ENCODE data around the gene JAM3. TPM values are rescaled to one million over a fixed set of nuclear protein-coding genes. Genes with fewer than 3 reads are reported as not detected.

Gene JAM3
- total RNA-seq, 1 donor from 2014 or later, result 68.1 TPM

DNA sequence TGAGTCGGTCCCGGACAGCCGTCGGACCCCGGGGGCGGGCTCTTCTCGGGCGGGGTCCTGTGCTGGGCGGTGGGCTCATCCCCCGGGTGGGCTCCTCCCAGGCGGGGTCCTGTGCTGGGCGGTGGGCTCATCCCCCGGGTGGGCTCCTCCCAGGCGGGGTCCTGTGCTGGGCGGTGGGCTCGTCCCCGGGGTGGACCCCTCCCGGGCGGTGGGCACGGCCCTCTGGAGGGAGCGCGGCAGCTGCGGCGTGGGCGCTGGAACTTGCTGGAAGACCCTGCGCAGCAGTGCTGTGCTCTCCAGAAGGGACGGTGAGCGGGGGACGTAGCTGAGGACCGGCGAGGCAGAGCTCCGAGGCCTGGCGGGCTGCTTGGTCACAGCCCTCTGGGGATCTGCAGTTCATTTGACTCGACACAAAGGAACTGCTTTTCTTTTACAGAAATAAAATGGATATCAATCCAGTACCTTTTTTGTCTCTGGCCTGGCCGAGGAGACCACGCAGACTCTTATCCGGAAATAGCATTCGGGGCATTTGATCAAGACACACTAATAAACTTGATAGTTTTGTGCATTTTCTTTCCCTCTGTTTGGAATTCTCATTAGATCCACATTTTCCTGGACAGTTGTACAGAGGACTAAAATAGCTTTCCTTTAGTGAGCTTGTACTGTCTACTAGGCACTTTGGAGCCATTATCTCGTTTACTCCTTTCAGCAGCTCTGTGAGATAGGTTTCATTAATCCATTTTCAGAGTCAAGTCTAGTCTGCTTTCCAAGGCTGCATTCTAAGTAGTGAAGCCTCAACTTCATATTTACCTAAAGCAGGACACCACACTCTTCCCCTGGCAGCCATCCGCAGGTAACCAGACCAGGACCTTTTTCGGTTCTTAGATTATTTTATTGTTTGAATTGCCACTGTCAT lies 812 bp downstream of the JAM3 start:
- peak overlapping the region; percentile 52 for H3K27ac Mint-ChIP-seq
- TF ChIP-seq, protein P1, sequence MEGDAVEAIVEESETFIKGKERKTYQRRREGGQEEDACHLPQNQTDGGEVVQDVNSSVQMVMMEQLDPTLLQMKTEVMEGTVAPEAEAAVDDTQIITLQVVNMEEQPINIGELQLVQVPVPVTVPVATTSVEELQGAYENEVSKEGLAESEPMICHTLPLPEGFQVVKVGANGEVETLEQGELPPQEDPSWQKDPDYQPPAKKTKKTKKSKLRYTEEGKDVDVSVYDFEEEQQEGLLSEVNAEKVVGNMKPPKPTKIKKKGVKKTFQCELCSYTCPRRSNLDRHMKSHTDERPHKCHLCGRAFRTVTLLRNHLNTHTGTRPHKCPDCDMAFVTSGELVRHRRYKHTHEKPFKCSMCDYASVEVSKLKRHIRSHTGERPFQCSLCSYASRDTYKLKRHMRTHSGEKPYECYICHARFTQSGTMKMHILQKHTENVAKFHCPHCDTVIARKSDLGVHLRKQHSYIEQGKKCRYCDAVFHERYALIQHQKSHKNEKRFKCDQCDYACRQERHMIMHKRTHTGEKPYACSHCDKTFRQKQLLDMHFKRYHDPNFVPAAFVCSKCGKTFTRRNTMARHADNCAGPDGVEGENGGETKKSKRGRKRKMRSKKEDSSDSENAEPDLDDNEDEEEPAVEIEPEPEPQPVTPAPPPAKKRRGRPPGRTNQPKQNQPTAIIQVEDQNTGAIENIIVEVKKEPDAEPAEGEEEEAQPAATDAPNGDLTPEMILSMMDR (IDR thresholded peaks at IDR 0.05), result no peak
- TF ChIP-seq EZH2phosphoT487 (IDR thresholded peaks at IDR 0.05), result no peak
- TF ChIP-seq EZH2 (IDR thresholded peaks at IDR 0.05), result no peak
- Histone ChIP-seq H3K9ac (peak overlapping the region; percentile 43), H3F3A (ENCODE audit: low read depth) (peaks cover 3% of the 10 kb centered on the region), H3K36me3 (no peaks in the 10 kb centered on the region), H3K4me2 (peak overlapping the region; percentile 76), H3K9me3 (ENCODE audit: low read depth) (no peaks in the 10 kb centered on the region), H3K4me1 (peaks cover 21% of the 10 kb centered on the region), H2AFZ (replicated peaks) (peak overlapping the region; percentile 80), H3K27me3 (peaks cover 17% of the 10 kb centered on the region), H3K4me3 (peak overlapping the region; percentile 87), H3K27ac (no peak overlapping the region), H4K20me1 (ENCODE audit: low read depth) (peaks cover 54% of the 10 kb centered on the region), H3K79me2 (ENCODE audit: low read depth) (peaks cover 53% of the 10 kb centered on the region)
- H3K27me3 Mint-ChIP-seq (ENCODE audit: insufficient read depth, low read depth), result peaks cover 4% of the 10 kb centered on the region
- H3K4me3 Mint-ChIP-seq, result peak overlapping the region; percentile 90
- peaks cover 8% of the 10 kb centered on the region for H3K36me3 Mint-ChIP-seq
- no peaks in the 10 kb centered on the region for H3K9me3 Mint-ChIP-seq
- H3K4me1 Mint-ChIP-seq, result peaks cover 47% of the 10 kb centered on the region
- peak; percentile 71 for DNase-seq (ENCODE audit: low spot score)

DNA sequence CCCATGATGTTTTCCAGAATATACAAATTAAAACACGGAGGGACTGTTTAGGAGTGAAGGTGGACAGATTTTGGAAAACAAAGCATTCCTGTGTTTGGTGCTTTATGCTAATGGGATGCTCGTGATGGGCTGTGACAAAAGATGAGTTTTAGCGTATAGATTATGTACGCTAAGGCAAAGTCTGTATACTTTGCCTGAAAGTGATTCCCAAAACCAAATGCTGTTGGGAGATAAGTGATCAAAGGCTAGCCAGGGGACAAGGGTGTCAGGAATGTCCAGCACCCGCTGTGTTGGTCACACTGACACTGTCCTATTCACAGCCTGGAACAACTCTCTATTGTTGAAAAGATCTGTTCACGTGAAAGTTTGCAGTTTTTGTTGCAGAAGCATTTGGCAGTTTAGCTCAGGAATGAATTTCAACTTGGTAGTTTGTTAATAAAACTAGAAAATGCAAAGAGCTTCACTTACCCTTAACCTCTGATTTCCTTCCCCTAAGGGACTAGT lies 1.5 kb downstream of the JAM3 start:
- Histone ChIP-seq H3F3A (ENCODE audit: low read depth) (peaks cover 3% of the 10 kb centered on the region), H3K27ac (no peak overlapping the region), H3K4me1 (peaks cover 21% of the 10 kb centered on the region), H3K4me2 (peak overlapping the region; percentile 76), H3K9me3 (ENCODE audit: low read depth) (no peaks in the 10 kb centered on the region), H3K79me2 (ENCODE audit: low read depth) (peaks cover 60% of the 10 kb centered on the region), H3K9ac (no peak overlapping the region), H3K36me3 (no peaks in the 10 kb centered on the region), H3K4me3 (peak overlapping the region; percentile 87), H4K20me1 (ENCODE audit: low read depth) (peaks cover 55% of the 10 kb centered on the region), H3K27me3 (peaks cover 17% of the 10 kb centered on the region), H2AFZ (replicated peaks) (no peak overlapping the region)
- peaks cover 12% of the 10 kb centered on the region for H3K36me3 Mint-ChIP-seq
- peak; percentile 34 for DNase-seq (ENCODE audit: low spot score)
- peaks cover 4% of the 10 kb centered on the region for H3K27me3 Mint-ChIP-seq (ENCODE audit: insufficient read depth, low read depth)
- peaks cover 47% of the 10 kb centered on the region for H3K4me1 Mint-ChIP-seq
- H3K4me3 Mint-ChIP-seq, result peak overlapping the region; percentile 90
- TF ChIP-seq, protein P1 (IDR thresholded peaks at IDR 0.05), result no peak
- no peak for TF ChIP-seq EZH2 (IDR thresholded peaks at IDR 0.05)
- TF ChIP-seq EZH2phosphoT487 (IDR thresholded peaks at IDR 0.05), result no peak
- peak overlapping the region; percentile 67 for H3K27ac Mint-ChIP-seq
- no peaks in the 10 kb centered on the region for H3K9me3 Mint-ChIP-seq

DNA sequence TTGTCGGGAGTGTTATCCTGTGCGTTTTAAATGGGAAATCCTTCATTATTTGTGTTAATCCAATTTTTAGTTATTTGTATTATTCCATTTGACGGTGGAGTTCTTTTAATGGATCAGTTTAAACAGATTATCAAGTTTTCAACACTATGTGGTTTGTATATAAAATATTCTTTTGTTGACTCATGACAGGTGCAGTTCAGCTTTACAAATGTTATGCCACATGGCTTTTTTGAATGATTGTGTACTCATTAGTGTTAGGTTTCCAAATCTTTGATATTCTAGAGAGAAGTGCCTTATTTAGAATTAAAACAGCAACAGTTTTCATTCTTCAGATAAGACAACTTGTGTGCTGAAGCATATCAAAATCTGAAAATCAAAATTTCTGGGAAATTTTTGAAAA lies 2.4 kb downstream of the JAM3 start:
- Histone ChIP-seq H3K9me3 (ENCODE audit: low read depth) (no peaks in the 10 kb centered on the region), H2AFZ (replicated peaks) (no peak overlapping the region), H3K9ac (no peak overlapping the region), H3F3A (ENCODE audit: low read depth) (peaks cover 3% of the 10 kb centered on the region), H3K36me3 (no peaks in the 10 kb centered on the region), H3K4me2 (no peak overlapping the region), H4K20me1 (ENCODE audit: low read depth) (peaks cover 55% of the 10 kb centered on the region), H3K79me2 (ENCODE audit: low read depth) (peaks cover 69% of the 10 kb centered on the region), H3K27ac (no peak overlapping the region), H3K4me3 (no peak overlapping the region), H3K4me1 (peaks cover 21% of the 10 kb centered on the region), H3K27me3 (peaks cover 17% of the 10 kb centered on the region)
- no peaks in the 10 kb centered on the region for H3K27me3 Mint-ChIP-seq (ENCODE audit: insufficient read depth, low read depth)
- peak overlapping the region; percentile 56 for H3K4me3 Mint-ChIP-seq
- peaks cover 47% of the 10 kb centered on the region for H3K4me1 Mint-ChIP-seq
- no peak for DNase-seq (ENCODE audit: low spot score)
- H3K27ac Mint-ChIP-seq, result no peak overlapping the region
- H3K9me3 Mint-ChIP-seq, result peaks cover 4% of the 10 kb centered on the region
- no peak for TF ChIP-seq EZH2 (IDR thresholded peaks at IDR 0.05)
- TF ChIP-seq, protein P1 (IDR thresholded peaks at IDR 0.05), result no peak
- peaks cover 18% of the 10 kb centered on the region for H3K36me3 Mint-ChIP-seq
